HG02623 (cell line): ENCODE measurements around the gene KIAA1549.

Source experiments
- ATAC-seq: cut with Tn5 transposase; IDR thresholded peaks from one replicate; pipeline ENCODE4 v1.9.1; 2021; ENCODE audit warnings: moderate library complexity; ENCODE audit not compliant: unreplicated experiment

Gene KIAA1549

DNA sequence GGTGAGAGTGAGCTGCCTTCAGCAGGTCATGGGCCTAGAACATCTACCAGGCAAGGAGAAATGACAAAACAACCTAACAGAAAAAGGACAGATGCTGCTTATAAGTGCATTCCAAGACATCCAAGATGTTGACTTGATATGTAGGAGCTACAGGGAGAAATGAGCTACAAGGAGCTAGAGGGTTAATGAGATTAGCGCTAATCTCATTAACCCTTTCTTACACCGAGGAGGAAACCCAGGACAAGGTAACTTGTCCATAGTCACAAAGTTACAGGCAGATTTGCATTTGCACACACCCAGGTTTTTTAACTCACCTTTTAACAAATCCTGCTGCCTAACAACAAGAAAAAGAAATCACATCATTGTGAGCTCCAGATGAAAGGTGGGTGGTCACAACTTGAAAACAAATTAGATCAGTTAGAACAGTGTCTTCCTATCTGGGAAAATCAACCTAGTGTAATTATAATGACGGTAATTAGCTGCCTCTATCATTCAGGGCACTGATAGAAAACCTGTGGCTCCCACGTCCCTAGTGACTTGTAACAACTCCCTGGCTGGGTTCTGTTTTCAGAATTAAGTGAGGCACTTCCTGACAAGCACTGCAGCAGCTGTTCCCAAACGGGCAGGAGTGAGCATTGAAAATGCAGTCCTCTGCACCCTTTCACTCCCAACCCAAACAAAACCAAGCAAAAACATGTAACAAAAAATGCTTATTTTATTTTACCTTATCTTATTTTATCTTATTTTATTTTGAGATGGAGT, 5.7 kb downstream of the KIAA1549 start:
- ATAC-seq: no peak

DNA sequence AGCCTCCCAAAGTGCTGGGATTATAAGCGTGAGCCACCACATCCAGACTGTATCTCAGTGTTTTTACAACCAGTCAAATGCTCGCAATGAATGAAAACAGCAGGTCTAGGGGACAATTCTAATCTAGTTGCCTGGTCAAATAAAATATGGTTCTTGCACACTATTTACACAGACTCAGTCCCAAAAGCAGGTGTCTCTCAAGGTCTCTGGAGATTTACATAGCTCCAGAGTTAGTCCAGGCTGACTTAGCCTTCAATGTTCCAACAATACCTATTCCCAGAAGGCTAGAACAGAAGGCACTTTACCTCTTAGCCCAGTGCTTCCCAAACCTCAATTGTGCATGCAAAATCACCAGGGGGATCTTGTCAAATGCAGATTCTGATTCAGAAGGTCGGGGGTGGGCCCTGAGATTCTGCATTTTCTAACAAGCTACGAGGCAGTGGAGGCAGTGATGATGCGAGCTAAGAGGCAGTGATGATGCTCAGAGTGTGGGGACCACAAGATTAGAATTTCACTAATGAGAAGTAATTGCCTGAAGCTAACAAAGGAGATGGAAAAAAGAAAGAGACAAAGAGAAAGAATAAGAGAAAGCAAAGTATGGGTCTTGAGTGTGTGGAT, 6.4 kb downstream of the KIAA1549 start:
- ATAC-seq: no peak

DNA sequence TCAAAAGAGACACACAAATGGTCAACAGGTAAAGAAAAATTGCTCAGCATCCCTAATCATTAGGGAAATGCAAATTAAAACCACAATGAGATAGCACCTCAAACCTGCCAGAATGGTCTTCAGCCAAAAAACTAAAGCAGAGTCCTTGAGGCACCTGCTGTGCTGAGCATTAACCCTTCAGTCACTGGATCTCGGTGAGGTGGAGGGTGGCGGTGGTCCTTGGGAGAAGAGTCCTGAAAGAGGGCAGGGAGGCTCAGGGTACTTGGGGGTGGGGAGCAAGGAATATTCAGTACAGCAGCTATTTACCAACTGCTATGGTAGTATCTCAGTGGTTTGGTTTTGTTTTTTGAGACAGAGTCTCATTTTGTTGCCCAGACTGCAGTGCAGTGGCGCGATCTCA, 7.1 kb downstream of the KIAA1549 start:
- no peak for ATAC-seq

DNA sequence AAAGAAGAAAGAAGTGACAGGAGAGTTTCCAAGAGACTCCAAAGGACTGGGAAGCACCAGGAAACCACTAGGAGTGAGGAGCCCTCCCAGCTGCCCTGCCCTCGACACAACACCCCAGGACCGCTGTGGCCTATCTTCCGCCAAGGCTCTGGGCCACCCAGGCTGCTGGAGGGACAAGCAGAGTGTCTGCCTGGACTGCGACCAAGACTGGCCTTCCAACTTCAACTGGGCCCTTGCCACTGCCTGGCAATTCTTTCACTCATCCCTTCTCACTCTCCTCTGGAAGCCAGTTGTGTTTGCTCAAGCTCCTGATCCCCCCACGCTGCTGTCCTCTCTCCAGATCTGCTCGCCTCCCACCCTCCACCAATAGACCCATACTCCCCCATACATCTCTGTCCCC, 10.2 kb downstream of the KIAA1549 start:
- no peak for ATAC-seq

DNA sequence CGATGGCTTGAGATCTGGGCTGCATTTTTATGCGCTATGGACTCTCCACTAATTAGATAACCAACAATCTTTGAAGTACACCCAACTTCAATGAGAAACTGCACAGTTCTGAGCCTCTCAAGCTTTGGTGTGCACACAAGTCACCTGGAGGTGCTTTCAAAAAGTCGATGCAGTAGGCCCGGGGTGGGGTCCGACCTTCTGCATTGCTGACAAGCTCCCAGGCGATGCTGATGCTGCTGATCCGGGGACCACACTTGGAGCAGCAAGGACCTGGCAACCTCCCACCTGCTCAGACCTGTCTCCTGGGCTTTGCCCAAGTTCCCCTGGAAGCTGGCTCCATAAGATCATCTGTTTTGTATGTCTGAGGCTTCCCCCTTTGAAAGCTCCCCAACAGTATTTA, 10.7 kb downstream of the KIAA1549 start:
- ATAC-seq: no peak

DNA sequence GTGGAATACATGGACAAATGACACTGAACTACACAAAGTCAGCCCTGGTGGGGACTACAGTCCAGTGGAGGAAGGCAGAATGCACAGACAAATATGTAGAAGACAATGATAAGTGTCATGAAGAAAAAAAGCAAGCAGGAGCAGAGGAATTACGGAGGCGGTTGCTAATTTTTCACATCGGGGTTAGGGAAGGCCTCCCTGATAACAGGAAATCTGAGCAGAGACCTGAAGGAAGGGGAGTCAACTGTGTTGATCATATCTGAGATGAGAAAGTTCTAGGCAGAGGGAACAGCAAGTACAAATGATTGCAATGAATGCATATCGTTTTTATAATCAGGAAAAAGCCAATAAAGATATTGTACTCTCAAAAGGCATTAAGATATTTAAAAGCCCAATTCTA, 14.0 kb downstream of the KIAA1549 start:
- ATAC-seq: no peak

DNA sequence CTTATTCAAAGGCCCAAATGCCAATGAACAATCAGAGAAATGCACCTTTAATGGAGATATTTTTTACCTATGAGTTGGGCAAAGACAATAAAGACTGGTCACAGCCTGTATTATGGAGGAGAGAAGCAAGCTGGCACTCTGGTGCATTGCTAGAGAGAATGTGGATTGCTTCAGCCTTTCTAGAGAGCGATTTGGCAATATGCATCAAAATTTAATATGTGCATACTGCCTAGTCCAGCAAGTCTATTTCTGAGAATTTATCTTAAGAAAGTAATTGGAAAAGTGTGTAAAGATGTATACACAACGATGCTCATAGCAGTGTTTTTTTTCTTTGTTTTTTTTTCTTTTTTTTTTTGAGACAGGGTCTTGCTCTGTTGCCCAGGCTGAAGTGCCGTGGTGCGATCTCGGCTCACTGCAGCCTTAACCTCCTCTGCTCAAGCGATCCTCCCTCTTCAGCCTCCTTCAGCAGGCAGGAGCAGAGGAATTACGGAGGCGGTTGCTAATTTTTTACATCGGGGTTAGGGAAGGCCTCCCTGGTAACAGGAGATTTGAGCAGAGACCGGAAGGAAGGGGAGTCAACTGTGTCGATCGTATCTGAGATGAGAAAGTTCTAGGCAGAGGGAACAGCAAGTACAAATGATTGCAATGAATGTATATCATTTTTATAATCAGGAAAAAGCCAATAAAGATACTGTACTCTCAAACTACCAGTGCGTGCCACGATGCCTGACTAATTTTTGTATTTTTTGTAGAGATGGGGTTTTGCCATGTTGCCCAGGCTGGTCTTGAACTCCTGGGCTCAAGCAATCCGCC, 16.4 kb downstream of the KIAA1549 start:
- ATAC-seq: no peak

DNA sequence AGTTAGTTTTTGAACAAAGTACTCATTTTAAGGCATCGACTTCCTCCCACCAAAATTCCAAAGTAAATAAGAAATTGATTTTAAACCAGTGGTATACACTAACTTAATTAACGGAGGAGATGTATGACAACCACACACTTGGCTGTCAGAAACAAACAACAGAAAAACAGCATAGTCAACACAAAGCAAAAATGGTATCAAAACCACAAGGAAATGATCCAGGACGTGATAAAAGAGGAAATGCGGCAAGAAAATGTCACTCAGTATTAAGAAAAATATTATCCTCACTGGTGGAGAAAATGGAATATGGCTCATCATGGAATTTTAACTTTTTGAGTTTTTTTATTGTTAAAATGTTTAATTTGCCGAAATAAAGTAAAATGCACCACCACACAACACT, 17.5 kb downstream of the KIAA1549 start:
- no peak for ATAC-seq

DNA sequence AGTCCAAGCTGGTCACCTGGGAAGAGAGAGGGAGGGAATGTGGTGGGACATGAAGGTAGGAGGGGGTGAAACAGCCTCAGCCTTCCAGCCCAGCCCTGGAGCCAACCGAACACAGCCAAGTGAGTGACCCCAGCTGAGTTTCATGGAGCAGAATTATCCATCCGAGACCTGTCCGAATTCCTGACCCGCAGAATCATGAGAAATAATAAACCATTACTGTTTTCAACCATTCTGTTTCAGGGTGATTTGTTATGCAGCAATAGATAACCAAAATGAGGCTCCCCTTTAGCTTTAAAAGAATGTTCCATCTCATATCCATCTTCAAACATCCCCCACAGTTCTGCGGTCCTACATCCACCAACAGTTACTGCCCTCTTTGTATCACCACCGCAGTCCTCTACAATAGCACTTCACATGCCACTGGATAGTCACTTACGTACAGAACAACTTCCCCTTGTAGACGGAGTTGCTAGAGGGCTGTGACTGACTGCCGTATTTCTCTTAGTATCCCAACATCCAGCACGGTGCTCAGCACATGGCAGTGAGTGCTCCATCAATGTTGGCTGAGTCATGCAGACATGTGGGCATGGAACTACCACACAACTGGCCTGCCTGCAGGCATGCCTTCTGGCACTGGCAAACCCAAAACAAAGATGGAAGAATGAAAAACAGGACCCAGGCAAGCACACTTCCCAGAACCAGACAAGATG, 18.5 kb downstream of the KIAA1549 start:
- no peak for ATAC-seq

DNA sequence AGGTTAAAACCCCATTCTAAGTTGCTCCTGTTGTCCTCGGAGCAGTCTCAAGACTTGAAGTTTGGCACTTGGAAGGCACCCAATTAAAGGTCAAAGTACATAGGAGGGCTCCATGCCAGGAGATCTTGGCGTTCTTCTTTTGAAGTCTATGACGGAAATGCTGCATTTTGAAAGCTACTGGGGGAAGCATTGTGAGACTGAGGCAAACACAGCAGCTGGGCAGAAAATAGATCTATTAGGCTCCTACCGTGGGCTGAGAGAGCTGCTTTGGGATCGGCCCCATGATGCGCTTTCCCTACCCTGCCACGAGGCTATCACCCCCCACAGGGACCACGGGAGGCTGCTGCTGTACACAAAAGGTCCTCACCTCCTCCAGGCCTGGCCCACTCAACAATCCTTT, 20.0 kb downstream of the KIAA1549 start:
- no peak for ATAC-seq

DNA sequence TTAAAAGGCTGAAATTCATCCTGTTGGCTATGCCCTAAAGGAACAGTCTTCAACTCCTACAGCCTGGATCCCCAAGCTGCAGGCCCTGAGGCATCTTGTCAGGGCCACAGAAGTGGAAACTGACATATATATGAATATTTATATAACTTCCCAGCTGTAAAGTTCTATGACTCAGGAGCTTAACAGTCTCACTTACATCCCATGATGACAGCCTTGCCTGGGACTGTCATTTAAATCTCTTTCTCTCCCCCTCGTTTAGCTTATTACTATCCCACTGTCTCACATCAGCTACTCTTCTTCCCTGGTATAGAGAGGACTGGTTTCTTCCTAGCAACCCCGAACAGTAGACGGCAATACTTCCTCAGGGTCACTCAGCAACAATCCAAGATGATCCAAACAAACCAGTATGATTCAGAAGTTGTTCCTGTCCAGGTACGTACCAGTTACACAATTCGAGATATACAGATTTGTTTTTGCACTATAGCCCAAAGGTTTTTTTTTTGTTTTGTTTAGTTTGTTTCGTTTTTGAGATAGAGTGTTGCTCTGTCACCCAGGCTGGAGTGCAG, 22.7 kb downstream of the KIAA1549 start:
- ATAC-seq: no peak

DNA sequence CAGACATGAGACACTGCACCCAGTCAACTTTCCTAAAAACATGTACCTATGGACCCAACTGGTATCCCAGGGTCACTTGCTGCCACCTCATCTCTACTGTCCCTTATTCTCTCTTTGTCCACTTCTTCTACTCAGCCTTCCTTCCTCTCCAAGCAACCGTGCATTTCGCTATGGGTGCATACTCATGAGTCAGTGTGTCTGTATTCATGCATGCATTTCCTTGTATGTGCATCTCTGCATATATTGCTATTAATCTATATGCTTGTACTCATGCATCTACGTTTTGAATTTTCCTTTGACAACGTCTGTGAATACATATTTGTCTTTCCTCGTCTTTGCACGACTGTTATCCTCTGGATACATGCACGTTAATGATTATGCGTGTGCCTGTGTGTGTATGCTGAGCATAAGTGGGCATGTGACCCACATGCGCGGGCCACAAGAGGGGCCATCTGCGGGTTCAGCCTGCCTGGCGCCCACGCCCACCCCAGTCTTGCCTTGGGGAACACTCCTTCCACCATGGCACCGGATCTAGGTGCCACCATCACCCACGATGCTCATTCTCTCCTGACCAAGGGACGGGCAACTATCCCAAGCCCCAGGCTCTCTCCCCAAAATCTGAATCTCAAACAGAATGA, 23.3 kb downstream of the KIAA1549 start:
- ATAC-seq: no peak

DNA sequence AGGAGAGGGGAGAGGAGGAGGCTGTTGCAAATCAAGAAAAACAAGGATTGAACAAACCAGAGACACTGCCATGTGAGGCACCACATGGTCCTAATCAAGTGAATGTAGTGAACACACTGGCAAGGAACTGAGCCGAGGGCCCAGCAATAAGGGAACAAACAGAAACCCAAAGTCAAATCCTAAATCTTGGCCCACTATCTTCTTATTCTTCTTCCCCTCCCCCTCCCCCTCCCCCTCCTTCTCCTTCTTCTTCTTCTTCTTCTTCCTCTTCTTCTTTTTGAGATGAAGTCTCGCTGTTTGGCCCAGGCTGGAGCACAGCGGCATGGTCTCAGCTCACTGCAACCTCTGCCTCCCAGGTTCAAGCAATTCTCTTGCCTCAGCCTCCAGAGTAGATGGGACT, 24.0 kb downstream of the KIAA1549 start:
- ATAC-seq: no peak

DNA sequence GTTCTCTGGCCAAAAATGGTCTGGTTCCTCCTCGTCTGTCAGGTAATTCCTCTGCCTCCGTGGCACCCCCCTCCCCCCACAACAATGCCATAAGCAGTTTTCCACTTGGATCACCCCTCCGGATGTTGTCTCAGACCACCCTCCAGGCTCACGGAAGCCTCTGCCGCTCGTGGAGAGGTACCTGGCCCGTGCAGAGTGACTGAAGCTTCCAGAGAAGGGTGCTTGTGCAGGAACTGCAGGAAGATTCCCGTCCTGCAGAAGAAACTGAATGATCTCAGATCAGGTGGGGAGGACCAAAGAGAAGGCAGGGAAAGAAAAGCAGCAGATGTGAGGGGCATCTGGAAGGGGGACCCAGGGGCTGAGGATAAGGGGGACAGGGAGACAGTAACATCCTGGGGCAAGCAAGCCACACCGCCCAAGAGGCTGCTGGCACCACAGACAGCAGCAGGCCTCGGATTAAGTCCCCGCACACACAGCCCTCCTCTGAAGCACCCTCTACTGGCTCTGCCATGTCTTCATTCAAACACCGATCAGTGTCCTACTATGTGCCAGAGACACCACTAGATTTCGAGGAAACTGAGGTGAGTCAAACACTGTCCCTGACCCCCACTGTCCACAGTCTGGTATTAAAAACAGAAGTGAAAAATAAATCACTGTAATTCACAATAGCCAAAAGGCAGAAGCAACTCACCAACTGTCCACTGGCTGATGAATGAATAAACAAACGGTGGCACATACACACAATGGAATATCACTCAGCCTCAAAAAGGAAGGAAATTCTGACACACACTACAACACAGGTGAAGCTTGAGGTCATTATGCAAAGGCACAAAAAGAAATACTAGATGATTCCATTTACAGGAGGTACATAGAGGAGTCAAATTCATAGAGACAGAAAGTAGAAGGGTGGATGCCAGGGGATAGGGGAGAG, 26.4 kb downstream of the KIAA1549 start:
- no peak for ATAC-seq

DNA sequence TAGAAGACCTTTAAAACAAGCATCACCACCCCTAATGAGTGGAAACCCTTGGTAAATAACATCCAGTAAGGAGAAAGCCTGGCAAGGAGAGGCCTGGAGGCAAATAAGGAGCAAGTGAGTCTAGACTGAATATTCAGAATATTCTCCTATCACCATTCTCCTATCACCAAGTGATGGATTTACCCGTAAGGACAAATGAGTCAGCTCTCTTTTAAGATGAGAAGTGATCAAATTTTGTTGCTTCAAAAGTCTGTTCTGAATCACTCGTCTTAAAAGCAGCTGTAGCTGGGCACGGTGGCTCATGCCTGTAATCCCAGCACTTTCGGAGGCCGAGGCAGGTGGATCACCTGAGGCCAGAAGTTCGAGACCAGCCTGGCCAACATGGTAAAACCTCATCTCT, 28.4 kb downstream of the KIAA1549 start:
- ATAC-seq: no peak

DNA sequence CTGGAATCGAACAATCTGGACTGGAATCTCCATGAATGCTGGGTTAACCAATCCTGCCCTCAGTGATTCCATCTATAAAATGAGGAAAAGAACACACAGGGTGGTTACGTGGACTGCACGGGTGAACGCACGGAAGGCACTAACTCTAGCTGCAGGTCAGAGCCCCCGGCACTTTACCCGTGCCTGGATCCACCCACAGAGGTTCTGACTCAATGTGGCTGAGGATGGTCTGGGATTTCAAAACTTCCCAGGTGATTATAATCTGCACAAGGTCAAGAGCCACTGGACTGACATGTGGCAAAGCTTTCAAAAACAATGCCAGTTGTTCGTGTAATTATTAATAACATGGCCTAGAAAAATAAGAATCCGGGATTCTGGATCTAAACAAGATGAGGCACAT, 29.2 kb downstream of the KIAA1549 start:
- no peak for ATAC-seq

DNA sequence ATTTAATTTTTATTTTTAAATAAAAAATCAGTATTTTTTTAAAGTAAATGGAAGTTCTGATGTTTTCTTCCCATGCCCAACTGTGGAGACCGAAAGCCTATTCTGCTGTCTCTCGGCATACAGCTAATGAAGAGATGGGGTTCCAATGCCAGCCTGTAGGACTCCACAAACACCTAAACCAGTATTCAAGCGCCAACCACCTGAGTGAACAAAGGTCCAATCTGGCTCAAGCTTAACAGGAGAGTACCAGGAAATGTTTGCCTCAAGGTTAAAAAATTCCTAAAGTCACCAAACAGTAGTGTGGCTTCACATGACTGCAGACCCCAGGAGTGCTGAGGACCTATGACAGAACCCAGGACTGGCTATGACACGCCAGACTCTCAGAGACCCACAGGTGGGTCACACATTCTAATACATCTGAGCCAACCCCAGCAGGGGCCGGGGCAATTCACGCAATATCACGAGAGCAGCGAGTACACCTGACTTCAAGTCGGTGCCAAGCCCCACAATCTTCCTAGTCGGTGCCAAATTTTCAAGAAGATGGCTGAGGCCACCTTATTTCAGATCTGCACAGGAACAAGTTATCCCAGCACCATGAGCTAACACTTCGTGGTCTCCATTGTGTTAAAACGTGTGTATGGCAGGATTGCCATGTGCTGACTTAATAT, 31.6 kb downstream of the KIAA1549 start:
- ATAC-seq: no peak

DNA sequence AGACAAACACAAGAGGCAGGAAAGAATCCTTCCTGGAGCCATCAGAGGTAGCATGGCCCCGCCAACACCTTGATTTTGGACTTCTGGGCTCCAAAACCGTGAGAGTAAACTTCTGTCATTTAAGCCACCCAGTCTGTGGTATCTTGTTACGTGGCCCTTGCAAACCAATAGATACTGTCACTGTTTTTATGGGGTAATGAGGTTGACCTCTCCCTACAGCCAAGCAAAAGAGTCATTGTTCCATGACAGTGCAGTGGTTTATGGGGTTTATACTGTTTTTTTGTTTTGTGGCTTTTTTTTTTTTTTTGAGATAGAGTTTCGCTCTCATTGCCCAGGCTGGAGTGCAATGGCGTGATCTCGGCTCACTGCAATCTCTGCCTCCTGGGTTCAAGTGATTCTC, 32.8 kb downstream of the KIAA1549 start:
- ATAC-seq: no peak

DNA sequence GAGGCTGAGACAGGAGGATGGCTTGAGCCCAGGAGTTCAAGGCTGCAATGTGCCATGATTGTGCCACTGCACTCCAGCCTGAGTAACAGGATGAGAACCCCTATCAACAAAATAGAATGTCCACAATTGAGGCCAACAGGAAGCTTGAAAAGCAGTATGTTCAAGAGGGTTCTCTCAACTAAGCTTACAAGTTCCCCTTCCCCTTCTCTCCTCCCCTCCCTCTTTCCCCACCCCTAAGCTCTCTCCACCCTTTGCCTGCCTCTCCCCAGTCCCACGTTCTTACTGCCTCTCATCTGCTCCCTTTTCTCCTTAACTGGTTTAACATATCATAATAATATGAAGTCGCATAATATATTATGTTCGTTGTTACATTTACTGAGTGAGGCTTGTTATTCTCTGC, 35.4 kb downstream of the KIAA1549 start:
- ATAC-seq: no peak
